Stomach (tissue), 9 donors: Measurements from ENCODE around the gene RAP1B. TPM values are rescaled to one million over a fixed set of nuclear protein-coding genes. Genes with fewer than 3 reads are reported as not detected.

Source experiments
- DNase-seq, 2 donors: peaks; one replicate each; pipeline versions ENCODE4 v3.0.0 to v3.0.0-alpha.2; 2013 to 2019
- H3K27ac ChIP-seq, 5 donors: fragments of 200-600 bp in 4 of 5; sonication (generic) in 4 of 5; one replicate each; pipeline ENCODE4 v1.5.1; 2013 to 2019; ENCODE audit warnings: mild to moderate bottlenecking in 1 of 5, moderate library complexity in 1 of 5
- H3K27me3 ChIP-seq, 3 donors: fragments of 200-600 bp; sonication (generic); one replicate each; pipeline ENCODE4 v1.5.1; 2017 to 2019; ENCODE audit warnings: mixed run types in 1 of 3
- H3K36me3 ChIP-seq, 4 donors: fragments of 200-600 bp; sonication (generic); 1 replicate in 3 of 4; 2 replicates in 1 of 4; pipeline ENCODE4 v1.5.1; 2016 to 2019
- H3K4me1 ChIP-seq, 4 donors: fragments of 200-600 bp; sonication (generic); one replicate each; pipeline ENCODE4 v1.5.1; 2016 to 2019
- H3K4me3 ChIP-seq, 4 donors: fragments of 200-600 bp; sonication (generic) in 3 of 4; one replicate each; pipeline ENCODE4 v1.5.1; 2016 to 2019; ENCODE audit warnings: mild to moderate bottlenecking in 1 of 4
- H3K9me3 ChIP-seq, 4 donors: fragments of 200-600 bp; sonication (generic); one replicate each; pipeline ENCODE4 v1.5.1; 2016 to 2019
- CTCF ChIP-seq, 7 experiments: fragments of 450-650 bp in 4 of 7; fragments of 200-600 bp in 3 of 7; sonication (generic) in 3 of 7; IDR thresholded peaks; one replicate each; pipeline ENCODE4 v1.5.1; 2016 to 2019; ENCODE audit warnings: antibody characterized with exemption in 7 of 7, control low read depth in 2 of 7, mild to moderate bottlenecking in 1 of 7
- EP300 ChIP-seq: sonication (generic); formaldehyde crosslinking; IDR thresholded peaks from one replicate; pipeline ENCODE4 v1.6.1; 2017; ENCODE audit warnings: antibody characterized with exemption
- POLR2A ChIP-seq, 4 donors: fragments of 450-650 bp; IDR thresholded peaks; one replicate each; pipeline ENCODE4 v1.6.1; 2016; ENCODE audit warnings: antibody characterized with exemption in 4 of 4, control low read depth in 2 of 4, mild to moderate bottlenecking in 1 of 4, moderate library complexity in 1 of 4
- POLR2AphosphoS5 ChIP-seq, 3 donors: sonication (generic); formaldehyde crosslinking; IDR thresholded peaks; one replicate each; pipeline ENCODE4 v1.6.1; 2016; ENCODE audit warnings: antibody characterized with exemption in 3 of 3
- WGBS, 5 donors: extraction: QIAGEN DNeasy Blood & Tissue Kit in 3 of 5; methylation state at CpG; one replicate each; pipeline versions ENCODE4 v1.1.5 to v1.1.7; 2013 to 2018; 5-methylcytosine and 5-hydroxymethylcytosine counted together
- intact Hi-C: fragments of 100-400 bp; cut with DNase I; formaldehyde crosslinking; loops from one replicate; pipeline ENCODE4 v1.15.1; 2023; ENCODE audit warnings: low total_unique reads
- polyA plus RNA-seq, 3 donors: library from polyadenylated mRNA; stranded (reverse); fragments of 200-250 nt; gene quantifications; one replicate each; pipeline ENCODE4 v1.2.3, GENCODE V29; 2013
- total RNA-seq, 5 donors: library from RNA; depleted of rRNA; stranded (reverse); fragments of >200 nt; gene quantifications; one replicate each; pipeline versions ENCODE4 v1.1.0 to v1.2.3, GENCODE V29; 2014 to 2016
- donor health status: healthy with polysubstance abuse.
- donor health status: Bipolar disorder and iron deficiency.
- donor health status: healthy.

The RAP1B gene
- total and polyA plus RNA-seq, 8 donors: 56.3 to 315 (median 102) TPM

DNA sequence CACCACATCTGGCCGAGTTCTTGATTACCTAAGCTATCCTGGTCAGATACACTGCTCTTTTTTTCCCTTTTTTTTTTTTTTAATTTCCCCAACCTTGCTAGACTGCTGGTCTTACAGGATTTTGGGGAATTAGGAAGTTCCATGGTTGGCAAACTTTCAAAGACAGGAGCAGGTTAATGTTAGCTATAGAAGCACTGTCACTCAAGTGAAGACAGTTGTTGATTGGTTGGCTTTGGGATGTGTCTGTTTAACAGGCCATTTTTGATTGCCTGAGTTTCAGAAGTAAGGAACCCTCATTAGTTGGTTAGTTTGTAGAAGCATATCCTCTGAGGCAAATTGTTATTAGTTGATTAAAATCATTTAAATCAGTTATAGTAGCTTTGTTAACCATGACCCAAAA is 36.8 kb downstream of the RAP1B start:
- peaks cover 4 to 64% (median 42%) of the 10 kb centered on the region in 4 donors for H3K4me1 ChIP-seq
- 56 to 75% (median 62%) methylated on average over 1 of the region's 1 CpG for WGBS, 5 donors
- H3K27me3 ChIP-seq: no peaks in the 10 kb centered on the region
- H3K9me3 ChIP-seq: no peaks in the 10 kb centered on the region
- H3K4me3 ChIP-seq: no peak overlapping the region
- intact Hi-C loops: no loop called here
- peak overlapping the region in 1 of 5 donors; percentile 5 for H3K27ac ChIP-seq
- no peak for TF ChIP-seq POLR2AphosphoS5 (IDR thresholded peaks at IDR 0.05)
- no peak for TF ChIP-seq CTCF (IDR thresholded peaks at IDR 0.05)
- TF ChIP-seq EP300: no peak
- TF ChIP-seq POLR2A (IDR thresholded peaks at IDR 0.05): no peak
- no peak for DNase-seq
- H3K36me3 ChIP-seq: peaks cover 6 to 38% (median 32%) of the 10 kb centered on the region in 4 donors

- no peaks in the 10 kb centered on the region for H3K9me3 ChIP-seq
- peaks cover 10 to 44% (median 39%) of the 10 kb centered on the region in 4 donors for H3K36me3 ChIP-seq
- 19 to 42% (median 29%) methylated on average over 3 of the region's 3 CpGs for WGBS, 5 donors
- H3K27ac ChIP-seq: peak overlapping the region in 1 of 5 donors; percentile 5
- peaks cover 4 to 57% (median 35%) of the 10 kb centered on the region in 4 donors for H3K4me1 ChIP-seq
- no peak overlapping the region for H3K4me3 ChIP-seq
- DNase-seq: peak in 1 of 2 donors; percentile 24
- no peaks in the 10 kb centered on the region for H3K27me3 ChIP-seq
- intact Hi-C loops: no loop called here
- TF ChIP-seq CTCF (IDR thresholded peaks at IDR 0.05): no peak
- no peak for TF ChIP-seq POLR2AphosphoS5 (IDR thresholded peaks at IDR 0.05)
- TF ChIP-seq POLR2A (IDR thresholded peaks at IDR 0.05): no peak
- TF ChIP-seq EP300: no peak
Measured at GRCh38 chr12:68648179-68648578, 37.5 kb downstream of the RAP1B start.

DNA sequence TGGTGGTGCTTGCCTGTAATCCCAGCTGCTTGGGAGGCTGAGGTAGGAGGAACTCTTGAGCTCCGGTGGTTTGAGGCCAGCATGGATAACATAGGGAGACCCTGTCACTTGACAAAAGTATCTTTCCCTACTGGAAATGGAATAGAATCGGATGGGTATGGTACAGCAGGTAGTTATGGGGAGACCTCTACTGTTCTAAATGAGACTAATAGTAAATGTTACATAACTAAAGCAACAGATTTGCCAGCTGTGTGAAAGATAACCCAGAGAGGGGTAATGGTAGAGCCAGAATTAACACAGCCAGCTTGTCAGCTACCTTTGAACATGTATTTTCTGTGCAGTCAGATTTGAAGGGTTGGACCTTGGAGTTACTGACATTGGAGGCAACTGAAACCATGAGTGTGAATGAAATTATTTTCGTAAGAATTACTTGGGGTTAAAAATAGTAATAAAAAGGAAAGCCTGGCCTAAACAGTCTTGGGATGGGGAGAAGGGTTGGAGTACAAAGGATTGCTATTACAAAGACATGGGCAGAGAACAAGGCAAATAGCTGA is 54.4 kb downstream of the RAP1B start:
- Histone ChIP-seq H3K4me3 (no peak overlapping the region), H3K36me3 (peaks cover 0 to 35% (median 28%) of the 10 kb centered on the region in 4 donors), H3K27me3 (no peaks in the 10 kb centered on the region), H3K9me3 (no peaks in the 10 kb centered on the region), H3K27ac (no peak overlapping the region), H3K4me1 (peaks cover 0 to 9% (median 2%) of the 10 kb centered on the region in 4 donors)
- no peak for TF ChIP-seq CTCF (IDR thresholded peaks at IDR 0.05)
- TF ChIP-seq POLR2AphosphoS5 (IDR thresholded peaks at IDR 0.05): no peak
- no peak for TF ChIP-seq EP300
- no peak for TF ChIP-seq POLR2A (IDR thresholded peaks at IDR 0.05)
- intact Hi-C loops: no loop called here
- peak in 1 of 2 donors; percentile 15 for DNase-seq
- 73 to 82% (median 81%) methylated on average over 3 of the region's 3 CpGs for WGBS, 5 donors

DNA sequence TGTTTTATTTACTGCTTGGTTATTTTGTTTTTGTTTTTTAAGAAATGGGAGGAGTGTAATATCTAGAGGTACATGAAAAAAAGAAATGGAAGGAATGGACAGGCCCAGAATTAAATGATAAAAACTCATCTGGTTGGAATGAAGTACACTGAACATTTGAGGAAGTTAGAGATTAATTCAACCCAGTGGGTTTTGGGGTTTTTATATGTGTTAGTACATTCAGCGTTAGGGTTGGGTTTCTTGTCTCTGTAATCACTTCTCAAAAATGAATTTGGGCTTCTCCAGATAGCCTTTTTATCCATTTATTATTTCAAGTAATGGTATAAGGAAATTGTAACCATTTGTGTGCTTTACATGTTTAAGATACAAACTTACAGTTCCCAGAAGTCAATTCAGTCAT is 56.6 kb downstream of the RAP1B start:
- 70 to 90% (median 74%) methylated on average over 1 of the region's 1 CpG for WGBS, 5 donors
- peaks cover 0 to 9% (median 2%) of the 10 kb centered on the region in 4 donors for H3K4me1 ChIP-seq
- TF ChIP-seq POLR2AphosphoS5 (IDR thresholded peaks at IDR 0.05): no peak
- TF ChIP-seq EP300: no peak
- TF ChIP-seq POLR2A (IDR thresholded peaks at IDR 0.05): no peak
- TF ChIP-seq CTCF (IDR thresholded peaks at IDR 0.05): no peak
- intact Hi-C loops: no loop called here
- H3K9me3 ChIP-seq: no peaks in the 10 kb centered on the region
- H3K36me3 ChIP-seq: peaks cover 0 to 19% (median 14%) of the 10 kb centered on the region in 4 donors
- H3K27ac ChIP-seq: no peak overlapping the region
- no peaks in the 10 kb centered on the region for H3K27me3 ChIP-seq
- H3K4me3 ChIP-seq: no peak overlapping the region
- DNase-seq: no peak
